Measurements from ENCODE around the gene C1QC.
"Not testable (repeated sequence)": the region's sequence is repeated elsewhere in the genome, so short reads cannot be mapped to it uniquely, and the experiment has no call there.

The C1QC gene

GRCh38 chr1:22651941-22652856 lies 8.8 kb downstream of the C1QC start:
- ATAC-seq: no peak

- no peak for ATAC-seq
Observed at GRCh38 chr1:22652881-22653316, 9.5 kb downstream of the C1QC start, which contains the start of gene C1QB. Gene C1QB, plus strand, starts transcription at chr1:22653236. Its CDS starts 6,227 bp downstream, at chr1:22659463.

GRCh38 chr1:22654692-22655091 lies 11.3 kb downstream of the C1QC start:
- no peak for ATAC-seq

GRCh38 chr1:22658385-22659163 lies 15.1 kb downstream of the C1QC start:
- no peak for ATAC-seq

- no peak for ATAC-seq
Observed at GRCh38 chr1:22660716-22661241, 17.3 kb downstream of the C1QC start.

GRCh38 chr1:22661880-22662279 lies 18.4 kb downstream of the C1QC start:
- ATAC-seq: no peak

GRCh38 chr1:22662318-22662717 lies 18.9 kb downstream of the C1QC start:
- peak; percentile 17 to 38 for ATAC-seq

GRCh38 chr1:22662986-22663408 lies 19.6 kb downstream of the C1QC start:
- no peak for ATAC-seq

- no peak for ATAC-seq
Observed at GRCh38 chr1:22665752-22666151, 22.3 kb downstream of the C1QC start.

GRCh38 chr1:22666412-22666811 lies 23.0 kb downstream of the C1QC start:
- no peak for ATAC-seq

- ATAC-seq: not testable (repeated sequence)
Observed at GRCh38 chr1:22668840-22669239, 25.4 kb downstream of the C1QC start.

GRCh38 chr1:22670352-22670975 lies 27.0 kb downstream of the C1QC start:
- ATAC-seq: no peak

- no peak for ATAC-seq
Observed at GRCh38 chr1:22671999-22672398, 28.6 kb downstream of the C1QC start.

GRCh38 chr1:22673486-22674409 lies 30.3 kb downstream of the C1QC start:
- ATAC-seq: peak; percentile 64 to 85

- no peak for ATAC-seq
Observed at GRCh38 chr1:22674410-22674749, 30.9 kb downstream of the C1QC start.

GRCh38 chr1:22676151-22676550 lies 32.7 kb downstream of the C1QC start:
- not testable (repeated sequence) for ATAC-seq

GRCh38 chr1:22676916-22677583 lies 33.6 kb downstream of the C1QC start:
- ATAC-seq: no peak

GRCh38 chr1:22677931-22678896 lies 34.8 kb downstream of the C1QC start:
- no peak for ATAC-seq

GRCh38 chr1:22680726-22681125 lies 37.3 kb downstream of the C1QC start:
- no peak for ATAC-seq
